Measurements from ENCODE around the gene SPTLC3.

DNA sequence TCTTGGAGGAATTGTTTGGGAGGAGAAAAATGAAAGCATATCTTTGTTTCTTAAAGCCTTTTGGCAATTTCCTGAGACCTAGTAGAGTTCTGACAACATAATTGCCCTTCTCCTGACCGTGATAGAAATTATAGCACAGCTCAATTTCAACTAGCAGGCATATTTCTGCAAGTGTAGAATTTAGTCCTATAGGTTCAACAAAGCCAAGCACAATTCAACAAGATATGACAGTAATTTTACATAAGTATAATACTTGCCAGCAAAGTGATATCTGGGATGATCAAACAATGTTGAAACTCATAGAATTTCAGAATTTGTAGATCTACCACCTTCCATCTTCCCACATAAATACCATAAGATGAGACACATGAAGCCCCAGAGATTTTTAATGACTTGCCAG lies 73.1 kb downstream of the SPTLC3 start:
- TF ChIP-seq ZSCAN29 (CRISPR knock-in tag; conservative IDR thresholded peaks at IDR 0.05) (no peak), POLR2A (IDR thresholded peaks at IDR 0.05; ENCODE audit: insufficient read depth in 1 of 2, low read depth in 2 of 2, low read length in 2 of 2) (no peak), ZNF253 (CRISPR knock-in tag; IDR thresholded peaks at IDR 0.05; ENCODE audit: borderline replicate concordance) (no peak), POGZ (CRISPR knock-in tag; IDR thresholded peaks at IDR 0.05) (no peak), ZNF24 (IDR thresholded peaks at IDR 0.05) (no peak), FLYWCH1 (CRISPR knock-in tag; IDR thresholded peaks at IDR 0.05) (no peak), ZMYM3 (CRISPR knock-in tag; IDR thresholded peaks at IDR 0.05) (no peak), GMEB1 (CRISPR knock-in tag; IDR thresholded peaks at IDR 0.05; ENCODE audit: borderline replicate concordance) (no peak), SMYD3 (CRISPR knock-in tag; IDR thresholded peaks at IDR 0.05) (no peak)
- TF ChIP-seq, protein P1, sequence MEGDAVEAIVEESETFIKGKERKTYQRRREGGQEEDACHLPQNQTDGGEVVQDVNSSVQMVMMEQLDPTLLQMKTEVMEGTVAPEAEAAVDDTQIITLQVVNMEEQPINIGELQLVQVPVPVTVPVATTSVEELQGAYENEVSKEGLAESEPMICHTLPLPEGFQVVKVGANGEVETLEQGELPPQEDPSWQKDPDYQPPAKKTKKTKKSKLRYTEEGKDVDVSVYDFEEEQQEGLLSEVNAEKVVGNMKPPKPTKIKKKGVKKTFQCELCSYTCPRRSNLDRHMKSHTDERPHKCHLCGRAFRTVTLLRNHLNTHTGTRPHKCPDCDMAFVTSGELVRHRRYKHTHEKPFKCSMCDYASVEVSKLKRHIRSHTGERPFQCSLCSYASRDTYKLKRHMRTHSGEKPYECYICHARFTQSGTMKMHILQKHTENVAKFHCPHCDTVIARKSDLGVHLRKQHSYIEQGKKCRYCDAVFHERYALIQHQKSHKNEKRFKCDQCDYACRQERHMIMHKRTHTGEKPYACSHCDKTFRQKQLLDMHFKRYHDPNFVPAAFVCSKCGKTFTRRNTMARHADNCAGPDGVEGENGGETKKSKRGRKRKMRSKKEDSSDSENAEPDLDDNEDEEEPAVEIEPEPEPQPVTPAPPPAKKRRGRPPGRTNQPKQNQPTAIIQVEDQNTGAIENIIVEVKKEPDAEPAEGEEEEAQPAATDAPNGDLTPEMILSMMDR (CRISPR knock-in tag; IDR thresholded peaks at IDR 0.05), result no peak
